ENCODE measurements around the gene BCORL1.

The BCORL1 gene

DNA sequence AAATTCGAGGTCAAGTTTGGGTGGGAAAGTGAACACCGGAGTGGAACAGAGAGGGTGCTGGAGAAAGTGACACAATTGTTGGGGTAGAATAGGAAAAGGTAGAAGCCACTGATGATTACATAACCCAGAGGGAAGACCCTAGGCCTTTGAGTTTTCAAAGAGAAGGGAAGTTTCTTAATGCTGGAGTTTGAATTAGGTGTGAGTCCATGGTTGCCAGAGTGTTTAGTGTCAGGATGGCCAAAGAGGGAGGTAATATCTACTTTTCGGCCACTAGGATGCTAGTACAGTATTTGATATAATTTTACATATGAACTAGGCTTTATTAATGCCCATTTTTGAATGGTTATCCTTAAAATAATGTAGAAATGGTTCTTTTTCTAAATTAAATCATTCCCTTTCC lies 5.4 kb downstream of the BCORL1 start:
- TF ChIP-seq, protein P1, sequence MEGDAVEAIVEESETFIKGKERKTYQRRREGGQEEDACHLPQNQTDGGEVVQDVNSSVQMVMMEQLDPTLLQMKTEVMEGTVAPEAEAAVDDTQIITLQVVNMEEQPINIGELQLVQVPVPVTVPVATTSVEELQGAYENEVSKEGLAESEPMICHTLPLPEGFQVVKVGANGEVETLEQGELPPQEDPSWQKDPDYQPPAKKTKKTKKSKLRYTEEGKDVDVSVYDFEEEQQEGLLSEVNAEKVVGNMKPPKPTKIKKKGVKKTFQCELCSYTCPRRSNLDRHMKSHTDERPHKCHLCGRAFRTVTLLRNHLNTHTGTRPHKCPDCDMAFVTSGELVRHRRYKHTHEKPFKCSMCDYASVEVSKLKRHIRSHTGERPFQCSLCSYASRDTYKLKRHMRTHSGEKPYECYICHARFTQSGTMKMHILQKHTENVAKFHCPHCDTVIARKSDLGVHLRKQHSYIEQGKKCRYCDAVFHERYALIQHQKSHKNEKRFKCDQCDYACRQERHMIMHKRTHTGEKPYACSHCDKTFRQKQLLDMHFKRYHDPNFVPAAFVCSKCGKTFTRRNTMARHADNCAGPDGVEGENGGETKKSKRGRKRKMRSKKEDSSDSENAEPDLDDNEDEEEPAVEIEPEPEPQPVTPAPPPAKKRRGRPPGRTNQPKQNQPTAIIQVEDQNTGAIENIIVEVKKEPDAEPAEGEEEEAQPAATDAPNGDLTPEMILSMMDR (IDR thresholded peaks at IDR 0.05; ENCODE audit: low read depth, low read length) = no peak
- DNase-seq (ENCODE audit: low read depth in 2 of 2) = no peak
- H3K4me3 ChIP-seq (replicated peaks in 1 of 2; ENCODE audit: low read depth in 2 of 2, low read length in 2 of 2) = no peak overlapping the region

- H3K4me3 ChIP-seq (replicated peaks in 1 of 2; ENCODE audit: low read depth in 2 of 2, low read length in 2 of 2) = no peak overlapping the region
- TF ChIP-seq, protein P1 (IDR thresholded peaks at IDR 0.05; ENCODE audit: low read depth, low read length) = no peak
- no peak for DNase-seq (ENCODE audit: low read depth in 2 of 2)
These were observed 9.7 kb downstream of the BCORL1 start for GRCh38 chrX:129992181-129992580.

DNA sequence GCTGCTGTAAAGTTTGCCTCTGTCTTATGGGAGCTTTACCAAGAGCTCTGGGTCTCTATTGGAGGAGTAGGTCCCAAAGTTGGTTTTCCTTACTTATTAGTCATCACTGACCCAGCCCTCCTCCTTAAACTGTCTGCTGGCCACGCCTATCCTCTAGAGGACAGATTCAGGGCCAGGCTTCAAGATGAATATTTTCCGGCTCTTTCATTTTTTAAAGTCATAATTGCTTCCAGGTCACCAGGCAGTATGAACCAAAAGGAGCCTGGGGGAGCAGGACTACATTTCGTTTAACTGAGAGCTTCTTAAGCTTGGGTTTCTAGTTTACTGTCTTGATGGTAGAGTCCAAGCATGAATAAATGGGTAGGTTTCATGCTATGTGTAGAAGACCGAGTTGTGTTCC lies 13.7 kb downstream of the BCORL1 start:
- TF ChIP-seq, protein P1 (IDR thresholded peaks at IDR 0.05; ENCODE audit: low read depth, low read length) = no peak
- no peak overlapping the region for H3K4me3 ChIP-seq (replicated peaks in 1 of 2; ENCODE audit: low read depth in 2 of 2, low read length in 2 of 2)
- peak; percentile 68 to 81 for DNase-seq (ENCODE audit: low read depth in 2 of 2)

DNA sequence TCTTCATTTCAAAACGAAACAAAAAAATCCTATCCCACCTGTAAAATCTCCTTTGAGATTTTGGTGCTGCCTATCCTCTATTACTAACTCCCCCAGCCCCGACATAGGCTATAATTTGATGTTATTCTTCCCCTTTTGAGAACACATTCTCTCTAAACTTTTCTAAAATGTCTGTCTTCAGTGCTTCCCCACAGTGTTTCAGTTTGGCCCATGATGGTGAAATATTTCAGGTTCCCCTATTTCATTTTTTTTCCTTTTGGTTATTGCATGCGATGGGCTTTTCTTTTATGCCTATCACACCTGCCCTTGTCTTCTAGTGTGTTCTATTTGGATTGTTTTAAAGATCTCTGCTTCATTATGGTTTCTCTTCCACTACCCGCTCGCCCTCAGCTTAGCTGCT lies 14.7 kb downstream of the BCORL1 start:
- no peak overlapping the region for H3K4me3 ChIP-seq (replicated peaks in 1 of 2; ENCODE audit: low read depth in 2 of 2, low read length in 2 of 2)
- no peak for DNase-seq (ENCODE audit: low read depth in 2 of 2)
- TF ChIP-seq, protein P1 (IDR thresholded peaks at IDR 0.05; ENCODE audit: low read depth, low read length) = no peak

DNA sequence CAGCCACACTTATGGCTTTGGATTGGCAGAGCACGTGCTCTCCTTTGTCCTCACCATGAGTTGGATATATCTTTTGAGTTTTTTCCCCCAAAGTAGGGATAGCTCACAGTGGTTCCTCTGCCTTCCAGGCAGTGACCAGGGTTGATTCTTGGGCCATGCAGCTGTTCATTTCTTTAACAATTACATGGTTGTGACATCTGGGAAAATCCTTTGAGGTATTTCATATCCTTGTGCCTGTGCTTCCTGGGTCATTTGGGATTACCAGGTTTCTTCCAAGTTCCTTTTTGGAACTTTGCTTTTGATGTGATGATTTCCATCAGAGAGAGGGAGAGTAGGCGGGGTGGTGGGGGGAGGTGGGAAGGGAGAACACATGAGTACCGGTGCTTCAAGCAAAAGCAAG lies 15.6 kb downstream of the BCORL1 start:
- no peak overlapping the region for H3K4me3 ChIP-seq (replicated peaks in 1 of 2; ENCODE audit: low read depth in 2 of 2, low read length in 2 of 2)
- TF ChIP-seq, protein P1 (IDR thresholded peaks at IDR 0.05; ENCODE audit: low read depth, low read length) = no peak
- DNase-seq (ENCODE audit: low read depth in 2 of 2) = no peak

GRCh38 chrX:130001893-130002292 lies 19.5 kb downstream of the BCORL1 start:
- no peak for DNase-seq (ENCODE audit: low read depth in 2 of 2)
- TF ChIP-seq, protein P1 (IDR thresholded peaks at IDR 0.05; ENCODE audit: low read depth, low read length) = no peak

DNA sequence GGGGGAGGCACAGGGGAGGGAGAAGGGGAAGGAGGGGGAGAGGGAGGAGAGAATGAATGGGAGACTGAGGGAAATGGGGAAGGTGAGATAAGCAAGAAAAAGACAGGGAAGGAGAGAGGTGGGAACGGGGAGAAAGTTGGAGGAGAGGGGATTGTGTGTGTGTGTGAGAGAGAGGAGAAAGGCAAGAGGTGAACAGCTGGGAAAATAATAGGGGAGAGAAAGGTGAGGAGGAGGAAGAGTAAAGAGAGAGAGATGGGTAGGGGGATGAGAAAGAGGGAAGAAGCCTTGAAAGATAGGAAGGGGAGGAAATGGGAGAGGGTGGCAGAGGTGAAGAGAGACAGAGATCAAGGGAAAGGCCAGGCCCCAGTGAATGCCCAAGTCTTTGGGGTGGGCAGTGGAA lies 20.1 kb downstream of the BCORL1 start:
- no peak for DNase-seq (ENCODE audit: low read depth in 2 of 2)
- no peak overlapping the region for H3K4me3 ChIP-seq (replicated peaks in 1 of 2; ENCODE audit: low read depth in 2 of 2, low read length in 2 of 2)
- TF ChIP-seq, protein P1 (IDR thresholded peaks at IDR 0.05; ENCODE audit: low read depth, low read length) = no peak

More at GRCh38 chrX:130001893-130002292, 19.5 kb downstream of the BCORL1 start:
- H3K4me3 ChIP-seq (replicated peaks in 1 of 2; ENCODE audit: low read depth in 2 of 2, low read length in 2 of 2) = no peak overlapping the region
